Liver (tissue), 9 donors: ENCODE measurements around the gene TAF4. TPM values are rescaled to one million over a fixed set of nuclear protein-coding genes. Genes with fewer than 3 reads are reported as not detected.

Source experiments
- DNase-seq: peaks from one replicate; pipeline ENCODE4 v3.0.0-alpha.2; 2017; ENCODE audit warnings: low spot score
- H3K27ac ChIP-seq, 2 donors: one replicate each; pipeline ENCODE4 v1.7.0; 2013; ENCODE audit warnings: inconsistent platforms in 2 of 2, low read length in 2 of 2, control low read depth in 1 of 2, low read depth in 1 of 2, mild to moderate bottlenecking in 1 of 2
- H3K27me3 ChIP-seq, 4 donors: one replicate each; pipeline versions ENCODE4 v1.6.1 to v1.7.0; 2013; ENCODE audit warnings: low read length in 3 of 4, inconsistent platforms in 1 of 4, mild to moderate bottlenecking in 1 of 4, moderate library complexity in 1 of 4; ENCODE audit not compliant: control insufficient read depth in 4 of 4, insufficient read depth in 4 of 4
- H3K36me3 ChIP-seq, 4 donors: one replicate each; pipeline versions ENCODE4 v1.6.1 to v1.7.0; 2013; ENCODE audit warnings: low read length in 3 of 4, mild to moderate bottlenecking in 3 of 4, low read depth in 1 of 4, moderate library complexity in 1 of 4; ENCODE audit not compliant: control insufficient read depth in 4 of 4, insufficient read depth in 3 of 4
- H3K4me1 ChIP-seq, 4 donors: one replicate each; pipeline versions ENCODE4 v1.6.1 to v1.7.0; 2013; ENCODE audit warnings: low read length in 3 of 4, mild to moderate bottlenecking in 3 of 4, moderate library complexity in 1 of 4; ENCODE audit not compliant: control insufficient read depth in 4 of 4, insufficient read depth in 4 of 4
- H3K4me3 ChIP-seq, 3 donors: one replicate each; pipeline versions ENCODE4 v1.6.1 to v1.7.0; 2013; ENCODE audit warnings: low read length in 3 of 3, control low read depth in 1 of 3, low read depth in 1 of 3, mild to moderate bottlenecking in 1 of 3
- H3K9ac ChIP-seq, 2 donors: one replicate each; pipeline ENCODE4 v1.7.0; 2013; ENCODE audit warnings: low read length in 2 of 2, mild to moderate bottlenecking in 2 of 2, moderate library complexity in 2 of 2, control low read depth in 1 of 2, low read depth in 1 of 2
- H3K9me3 ChIP-seq, 4 donors: one replicate each; pipeline versions ENCODE4 v1.6.1 to v1.7.0; 2013; ENCODE audit warnings: low read length in 3 of 4; ENCODE audit not compliant: control insufficient read depth in 4 of 4
- FOXA1 ChIP-seq: IDR thresholded peaks from 2 replicates; pipeline ENCODE4 v1.6.1; 2016; ENCODE audit warnings: antibody characterized with exemption
- FOXA2 ChIP-seq: IDR thresholded peaks from 2 replicates; pipeline ENCODE4 v1.6.1; 2016; ENCODE audit warnings: antibody characterized with exemption
- GABPA ChIP-seq, 2 donors: IDR thresholded peaks in 1 of 2; conservative IDR thresholded peaks in 1 of 2; 2 replicates each; pipeline ENCODE4 v1.6.1; 2016; ENCODE audit warnings: antibody characterized with exemption in 2 of 2, mild to moderate bottlenecking in 1 of 2, moderate library complexity in 1 of 2
- HNF4A ChIP-seq, 2 donors: conservative IDR thresholded peaks; 2 replicates each; pipeline ENCODE4 v1.6.1; 2016; ENCODE audit warnings: antibody characterized with exemption in 2 of 2, mild to moderate bottlenecking in 2 of 2
- HNF4G ChIP-seq: IDR thresholded peaks from 2 replicates; pipeline ENCODE4 v1.6.1; 2016; ENCODE audit warnings: antibody characterized with exemption
- JUND ChIP-seq, 2 donors: IDR thresholded peaks; 2 replicates each; pipeline ENCODE4 v1.6.1; 2016; ENCODE audit warnings: antibody characterized with exemption in 2 of 2
- NR2F2 ChIP-seq: IDR thresholded peaks from 2 replicates; pipeline ENCODE4 v1.6.1; 2016; ENCODE audit warnings: antibody characterized with exemption
- RAD21 ChIP-seq, 2 donors: IDR thresholded peaks; 2 replicates each; pipeline ENCODE4 v1.6.1; 2016; ENCODE audit warnings: antibody characterized with exemption in 2 of 2, mild to moderate bottlenecking in 2 of 2
- RXRA ChIP-seq, 2 donors: IDR thresholded peaks; 2 replicates each; pipeline ENCODE4 v1.6.1; 2017 to 2018; ENCODE audit warnings: antibody characterized with exemption in 2 of 2, mild to moderate bottlenecking in 1 of 2
- TAF1 ChIP-seq: conservative IDR thresholded peaks from 2 replicates; pipeline ENCODE4 v1.6.1; 2016; ENCODE audit warnings: antibody characterized with exemption, mild to moderate bottlenecking
- YY1 ChIP-seq: IDR thresholded peaks from 2 replicates; pipeline ENCODE4 v1.6.1; 2016; ENCODE audit warnings: antibody characterized with exemption, mild to moderate bottlenecking
- WGBS: extraction: QIAGEN DNeasy Blood & Tissue Kit; methylation state at CpG from one replicate; pipeline ENCODE4 v1.1.7; 2013; 5-methylcytosine and 5-hydroxymethylcytosine counted together
- polyA plus RNA-seq, 2 donors: library from polyadenylated mRNA; stranded (reverse) in 1 of 2; unstranded in 1 of 2; fragments of 200-250 nt in 1 of 2; fragments of >200 nt in 1 of 2; fragmentation: Nextera tagmentation in 1 of 2; extraction: Ambion mirVana in 1 of 2; gene quantifications; one replicate each; pipeline versions ENCODE4 v1.2.1 to v1.2.3, GENCODE V29; 2013 to 2015
- total RNA-seq, 2 donors: library from RNA; depleted of rRNA; stranded (reverse); fragments of >200 nt; gene quantifications; one replicate each; pipeline ENCODE4 v1.2.3, GENCODE V29; 2014
- TF ChIP-seq, protein P1 (sequence below): fragments of 150-350 bp; IDR thresholded peaks from 2 replicates; pipeline ENCODE4 v1.5.1; 2017; ENCODE audit warnings: improper control_type of control experiment, low read depth, low read length; ENCODE audit not compliant: missing input control
- TF ChIP-seq, protein P2 (sequence below): IDR thresholded peaks from 2 replicates; pipeline ENCODE4 v1.6.1; 2016; ENCODE audit warnings: antibody characterized with exemption, mild to moderate bottlenecking
- donor health status: healthy.
- donor health status: healthy.
- donor health status: healthy.
- donor health status: healthy.
- donor health status: healthy.

The TAF4 gene
- total and polyA plus RNA-seq, 4 donors, result 2.0 to 11.8 (median 5.6) TPM

DNA sequence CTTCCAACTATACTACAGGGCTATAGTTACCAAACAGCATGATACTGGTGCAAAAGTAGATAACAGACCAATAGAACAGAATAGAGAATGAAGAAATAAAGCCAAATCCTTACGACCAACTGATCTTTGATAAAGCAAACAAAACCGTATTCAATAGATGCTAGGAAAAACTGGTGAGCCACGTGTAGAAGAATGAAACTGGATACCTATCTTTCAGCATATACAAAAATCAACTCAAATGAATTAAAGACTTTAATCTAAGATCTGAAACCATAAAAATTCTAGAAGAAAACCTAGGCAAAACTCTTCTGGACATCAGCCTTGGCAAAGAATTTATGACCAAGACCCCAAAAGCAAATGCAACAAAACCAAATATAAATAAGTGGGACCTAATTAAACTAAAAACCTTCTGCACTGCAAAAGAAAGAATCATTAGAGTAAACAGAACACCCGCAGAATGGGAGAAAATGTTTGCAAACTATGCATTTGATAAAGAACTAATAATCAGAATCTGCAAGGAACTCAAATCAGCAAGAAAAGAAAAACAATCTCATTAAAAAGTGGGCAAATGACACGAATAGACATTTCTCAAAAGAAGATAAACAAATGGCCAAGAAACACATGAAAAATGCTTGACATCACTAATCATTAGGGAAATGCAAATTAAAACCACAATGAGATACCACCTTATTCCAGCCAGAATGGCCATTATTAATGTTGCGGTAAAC is 109.8 kb downstream of the TAF4 start:
- TF ChIP-seq FOXA1, result no peak
- TF ChIP-seq GABPA (IDR thresholded peaks at IDR 0.05 in 1 of 2, conservative IDR thresholded peaks at IDR 0.05 in 1 of 2), result no peak
- no peak overlapping the region for H3K9ac ChIP-seq
- no peaks in the 10 kb centered on the region for H3K36me3 ChIP-seq
- H3K27me3 ChIP-seq, result no peaks in the 10 kb centered on the region
- no peak overlapping the region for H3K27ac ChIP-seq
- H3K4me3 ChIP-seq, result no peak overlapping the region
- WGBS, result 46% methylated on average over 6 of the region's 6 CpGs
- no peaks in the 10 kb centered on the region for H3K4me1 ChIP-seq
- no peaks in the 10 kb centered on the region for H3K9me3 ChIP-seq
- DNase-seq, result no peak

DNA sequence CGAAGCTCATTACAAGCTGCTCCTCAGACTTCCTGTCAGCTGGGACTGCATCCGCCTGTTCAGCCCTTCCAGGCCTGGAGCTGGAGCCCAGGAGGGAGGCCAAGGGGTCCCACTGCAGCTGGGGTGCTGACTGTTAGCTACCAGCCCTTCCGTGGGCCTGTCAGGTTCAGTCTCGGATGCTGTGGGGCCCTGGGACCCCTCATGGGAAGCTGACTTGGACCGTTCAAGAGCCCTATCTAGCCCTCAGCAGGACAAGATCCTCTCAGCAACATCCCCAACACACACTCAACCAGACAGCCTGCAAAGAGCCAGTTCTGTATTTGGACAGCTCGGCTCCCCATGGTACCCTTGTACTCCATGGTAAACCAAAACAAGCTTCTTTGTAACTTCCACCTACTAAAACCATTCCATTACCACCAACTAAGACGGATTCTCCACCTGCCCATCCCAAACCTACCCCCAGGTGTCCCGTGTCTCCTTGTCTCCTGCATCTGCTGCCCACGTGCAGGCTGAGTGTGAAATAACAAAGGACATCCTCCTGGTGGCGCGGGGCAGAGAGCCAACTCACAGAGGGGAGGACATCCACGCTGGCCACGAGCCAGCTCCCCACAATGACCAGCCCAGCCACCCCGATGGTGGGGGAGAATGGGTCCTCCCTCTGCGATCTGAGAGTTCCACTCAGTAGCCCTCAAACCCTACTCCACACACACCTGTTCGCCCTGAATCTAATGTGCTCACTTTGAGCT is 111.2 kb downstream of the TAF4 start:
- Histone ChIP-seq H3K4me3 (no peak overlapping the region), H3K4me1 (no peaks in the 10 kb centered on the region), H3K36me3 (no peaks in the 10 kb centered on the region), H3K9ac (no peak overlapping the region), H3K27me3 (no peaks in the 10 kb centered on the region), H3K9me3 (no peaks in the 10 kb centered on the region), H3K27ac (no peak overlapping the region)
- WGBS, result 70% methylated on average over 16 of the region's 16 CpGs
- TF ChIP-seq RAD21 (IDR thresholded peaks at IDR 0.05) (no peak), RXRA (IDR thresholded peaks at IDR 0.05) (no peak)
- TF ChIP-seq, protein P1, sequence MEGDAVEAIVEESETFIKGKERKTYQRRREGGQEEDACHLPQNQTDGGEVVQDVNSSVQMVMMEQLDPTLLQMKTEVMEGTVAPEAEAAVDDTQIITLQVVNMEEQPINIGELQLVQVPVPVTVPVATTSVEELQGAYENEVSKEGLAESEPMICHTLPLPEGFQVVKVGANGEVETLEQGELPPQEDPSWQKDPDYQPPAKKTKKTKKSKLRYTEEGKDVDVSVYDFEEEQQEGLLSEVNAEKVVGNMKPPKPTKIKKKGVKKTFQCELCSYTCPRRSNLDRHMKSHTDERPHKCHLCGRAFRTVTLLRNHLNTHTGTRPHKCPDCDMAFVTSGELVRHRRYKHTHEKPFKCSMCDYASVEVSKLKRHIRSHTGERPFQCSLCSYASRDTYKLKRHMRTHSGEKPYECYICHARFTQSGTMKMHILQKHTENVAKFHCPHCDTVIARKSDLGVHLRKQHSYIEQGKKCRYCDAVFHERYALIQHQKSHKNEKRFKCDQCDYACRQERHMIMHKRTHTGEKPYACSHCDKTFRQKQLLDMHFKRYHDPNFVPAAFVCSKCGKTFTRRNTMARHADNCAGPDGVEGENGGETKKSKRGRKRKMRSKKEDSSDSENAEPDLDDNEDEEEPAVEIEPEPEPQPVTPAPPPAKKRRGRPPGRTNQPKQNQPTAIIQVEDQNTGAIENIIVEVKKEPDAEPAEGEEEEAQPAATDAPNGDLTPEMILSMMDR, result no peak
- no peak for DNase-seq

DNA sequence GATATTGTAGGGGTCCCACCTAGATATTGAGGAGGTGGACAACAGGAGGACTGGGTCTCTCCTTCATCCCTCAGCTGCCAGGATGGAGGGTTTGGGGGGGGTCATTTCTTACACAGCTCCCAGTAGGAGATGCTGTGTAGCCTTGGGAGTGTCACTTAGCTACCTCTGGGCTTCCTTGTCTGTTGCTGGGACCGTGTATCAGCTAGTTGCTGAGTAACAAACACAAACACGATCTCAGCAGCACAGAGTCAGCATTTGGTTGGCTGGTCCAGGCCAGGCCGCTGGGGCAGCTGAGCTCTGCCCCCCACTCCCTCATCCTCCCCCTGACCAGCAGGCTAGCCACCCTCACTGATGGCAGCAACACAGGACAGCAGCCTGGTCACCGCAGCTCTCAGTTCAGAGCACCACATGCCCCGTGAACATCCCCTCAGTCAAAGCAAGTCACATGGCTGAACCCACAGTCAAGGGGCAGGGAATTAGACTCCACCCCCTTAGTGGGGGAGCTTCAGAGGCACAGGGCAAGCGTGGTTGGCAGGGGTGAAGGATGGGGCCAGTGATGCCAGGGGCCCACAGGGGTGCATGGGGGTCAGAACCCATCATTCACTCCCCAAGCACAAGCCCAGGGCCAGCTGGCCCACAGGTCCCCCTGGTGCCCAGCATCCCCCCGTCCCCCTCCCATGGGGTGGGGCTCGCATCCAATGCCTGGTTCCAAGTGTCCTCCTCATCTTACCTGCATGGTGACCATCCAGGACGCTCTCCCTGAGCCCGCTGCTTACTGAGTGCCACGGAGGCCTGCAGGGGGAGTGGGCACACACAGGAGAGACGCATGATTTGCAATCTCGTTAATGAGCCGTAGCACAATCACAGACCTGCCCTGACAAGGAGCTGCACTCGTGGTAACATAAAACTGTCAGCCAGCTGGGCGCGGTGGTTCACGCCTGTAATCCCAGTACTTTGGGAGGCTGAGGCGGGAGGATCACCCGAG is 112.4 kb downstream of the TAF4 start:
- TF ChIP-seq RXRA (IDR thresholded peaks at IDR 0.05) (no peak), TAF1 (no peak), NR2F2 (no peak), HNF4A (conservative IDR thresholded peaks at IDR 0.05) (no peak), GABPA (IDR thresholded peaks at IDR 0.05 in 1 of 2, conservative IDR thresholded peaks at IDR 0.05 in 1 of 2) (no peak), FOXA2 (no peak), JUND (IDR thresholded peaks at IDR 0.05) (no peak), YY1 (no peak), HNF4G (no peak)
- TF ChIP-seq, protein P1, result no peak
- TF ChIP-seq, protein P2, sequence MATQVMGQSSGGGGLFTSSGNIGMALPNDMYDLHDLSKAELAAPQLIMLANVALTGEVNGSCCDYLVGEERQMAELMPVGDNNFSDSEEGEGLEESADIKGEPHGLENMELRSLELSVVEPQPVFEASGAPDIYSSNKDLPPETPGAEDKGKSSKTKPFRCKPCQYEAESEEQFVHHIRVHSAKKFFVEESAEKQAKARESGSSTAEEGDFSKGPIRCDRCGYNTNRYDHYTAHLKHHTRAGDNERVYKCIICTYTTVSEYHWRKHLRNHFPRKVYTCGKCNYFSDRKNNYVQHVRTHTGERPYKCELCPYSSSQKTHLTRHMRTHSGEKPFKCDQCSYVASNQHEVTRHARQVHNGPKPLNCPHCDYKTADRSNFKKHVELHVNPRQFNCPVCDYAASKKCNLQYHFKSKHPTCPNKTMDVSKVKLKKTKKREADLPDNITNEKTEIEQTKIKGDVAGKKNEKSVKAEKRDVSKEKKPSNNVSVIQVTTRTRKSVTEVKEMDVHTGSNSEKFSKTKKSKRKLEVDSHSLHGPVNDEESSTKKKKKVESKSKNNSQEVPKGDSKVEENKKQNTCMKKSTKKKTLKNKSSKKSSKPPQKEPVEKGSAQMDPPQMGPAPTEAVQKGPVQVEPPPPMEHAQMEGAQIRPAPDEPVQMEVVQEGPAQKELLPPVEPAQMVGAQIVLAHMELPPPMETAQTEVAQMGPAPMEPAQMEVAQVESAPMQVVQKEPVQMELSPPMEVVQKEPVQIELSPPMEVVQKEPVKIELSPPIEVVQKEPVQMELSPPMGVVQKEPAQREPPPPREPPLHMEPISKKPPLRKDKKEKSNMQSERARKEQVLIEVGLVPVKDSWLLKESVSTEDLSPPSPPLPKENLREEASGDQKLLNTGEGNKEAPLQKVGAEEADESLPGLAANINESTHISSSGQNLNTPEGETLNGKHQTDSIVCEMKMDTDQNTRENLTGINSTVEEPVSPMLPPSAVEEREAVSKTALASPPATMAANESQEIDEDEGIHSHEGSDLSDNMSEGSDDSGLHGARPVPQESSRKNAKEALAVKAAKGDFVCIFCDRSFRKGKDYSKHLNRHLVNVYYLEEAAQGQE, result no peak
- no peaks in the 10 kb centered on the region for H3K36me3 ChIP-seq
- no peaks in the 10 kb centered on the region for H3K9me3 ChIP-seq
- no peaks in the 10 kb centered on the region for H3K27me3 ChIP-seq
- no peak overlapping the region for H3K27ac ChIP-seq
- 89% methylated on average over 20 of the region's 20 CpGs for WGBS
- H3K4me1 ChIP-seq, result no peaks in the 10 kb centered on the region
- H3K9ac ChIP-seq, result no peak overlapping the region
- H3K4me3 ChIP-seq, result no peak overlapping the region
- no peak for DNase-seq
